K562 (cell line): ENCODE results near the gene BID. TPM values are rescaled to one million over a fixed set of nuclear protein-coding genes. Genes with fewer than 3 reads are reported as not detected.

Experiments used
- BRD9 ChIP-seq: fragments of 450-650 bp; IDR thresholded peaks from 2 replicates; pipeline ENCODE4 v1.6.1; 2018; ENCODE audit warnings: low read depth; ENCODE audit not compliant: partially characterized antibody
- CREB3L1 ChIP-seq: fragments of 450-650 bp; IDR thresholded peaks from 2 replicates; pipeline ENCODE4 v1.6.1; 2014; ENCODE audit warnings: low read depth, mild to moderate bottlenecking, moderate library complexity, borderline replicate concordance
- DPF2 ChIP-seq: fragments of 450-650 bp; IDR thresholded peaks from 2 replicates; pipeline ENCODE4 v1.6.1; 2016
- ETS2 ChIP-seq: IDR thresholded peaks from 2 replicates; pipeline ENCODE4 v1.6.1; 2016; ENCODE audit warnings: borderline replicate concordance, missing genetic modification characterization, mild to moderate bottlenecking, moderate library complexity, missing compliant biosample characterization; ENCODE audit not compliant: poor library complexity, severe bottlenecking
- ETV1 ChIP-seq: fragments of 450-650 bp; conservative IDR thresholded peaks from 2 replicates; pipeline ENCODE4 v1.6.1; 2016; ENCODE audit warnings: missing genetic modification characterization, control low read depth, low read depth, missing compliant biosample characterization
- HMG20B ChIP-seq: fragments of 250-450 bp; sonication (Bioruptor Pico); IDR thresholded peaks from 2 replicates; pipeline ENCODE4 v1.5.0; 2021; ENCODE audit warnings: mild to moderate bottlenecking
- NCOA1 ChIP-seq: fragments of 450-650 bp; IDR thresholded peaks from 2 replicates; pipeline ENCODE4 v1.6.1; 2016; ENCODE audit warnings: low read depth
- NFIC ChIP-seq: fragments of 450-650 bp; IDR thresholded peaks from 2 replicates; pipeline ENCODE4 v1.6.1; 2017; ENCODE audit warnings: mild to moderate bottlenecking, inconsistent platforms
- NRF1 ChIP-seq, 2 experiments: fragments of 450-650 bp; IDR thresholded peaks in 1 of 2; conservative IDR thresholded peaks in 1 of 2; 2 replicates each; pipeline ENCODE4 v1.6.1; 2014; ENCODE audit warnings: mild to moderate bottlenecking in 2 of 2
- POLR2G ChIP-seq: fragments of 200-400 bp; formaldehyde crosslinking; IDR thresholded peaks from 2 replicates; pipeline ENCODE4 v1.6.1; 2017; ENCODE audit warnings: low read depth, mild to moderate bottlenecking, antibody characterized with exemption, low read length, moderate library complexity
- PRMT5 ChIP-seq: sonication (generic); formaldehyde crosslinking; IDR thresholded peaks from 2 replicates; pipeline ENCODE4 v1.5.0; 2020; ENCODE audit warnings: missing genetic modification reagents
- SMARCA4 ChIP-seq: fragments of 450-650 bp; IDR thresholded peaks from 2 replicates; pipeline ENCODE4 v1.6.1; 2016
- TCF7L2 ChIP-seq: fragments of 150-350 bp; IDR thresholded peaks from 2 replicates; pipeline ENCODE4 v1.6.1; 2016; ENCODE audit warnings: low read depth, mild to moderate bottlenecking, low read length, moderate library complexity
- TOE1 ChIP-seq, 2 experiments: fragments of 450-650 bp in 1 of 2; sonication (generic) in 1 of 2; formaldehyde crosslinking in 1 of 2; IDR thresholded peaks; 2 replicates each; pipeline versions ENCODE4 v1.7.1 to v1.8.0; 2016 to 2022; ENCODE audit warnings: borderline replicate concordance in 2 of 2, mild to moderate bottlenecking in 2 of 2, antibody characterized with exemption in 1 of 2, inconsistent platforms in 1 of 2, low read depth in 1 of 2, missing genetic modification reagents in 1 of 2, moderate library complexity in 1 of 2
- ZBTB8A ChIP-seq: fragments of 450-650 bp; IDR thresholded peaks from 2 replicates; pipeline ENCODE4 v1.6.1; 2018; ENCODE audit warnings: mild to moderate bottlenecking, moderate library complexity; ENCODE audit not compliant: partially characterized antibody
- ZNF311 ChIP-seq: fragments of 250-450 bp; sonication (Bioruptor Pico); IDR thresholded peaks from 2 replicates; pipeline ENCODE4 v1.4.0; 2020; ENCODE audit warnings: mild to moderate bottlenecking, moderate library complexity
- ZNF766 ChIP-seq: fragments of 200-800 bp; sonication (Bioruptor generic); conservative IDR thresholded peaks from 2 replicates; pipeline ENCODE4 v1.6.1; 2016; ENCODE audit warnings: missing genetic modification characterization, missing compliant biosample characterization
- polyA plus RNA-seq, 8 experiments: library from polyadenylated mRNA; depleted of rRNA in 4 of 8; stranded (reverse) in 5 of 8; unstranded in 3 of 8; fragments of >200 nt; fragmentation: Nextera tagmentation in 2 of 8; fragmentation: Illumina TruSeq in 1 of 8; extraction: Ambion mirVana in 2 of 8; extraction: Trizol in 1 of 8; gene quantifications; 2 replicates each; pipeline versions ENCODE4 v1.2.1 to v1.2.3, GENCODE V29; 2011 to 2014; ENCODE audit warnings: inconsistent platforms in 1 of 8, missing spikeins in 1 of 8
- total RNA-seq, 7 experiments: library from RNA; depleted of rRNA in 6 of 7; stranded (reverse); fragments of >200 nt in 6 of 7; fragmentation: Illumina TruSeq in 2 of 7; extraction: Trizol in 2 of 7; gene quantifications; 2 replicates each; pipeline versions ENCODE4 v1.2.1 to v1.2.3, GENCODE V29; 2011 to 2021; ENCODE audit warnings: low replicate concordance in 1 of 7

Gene BID
- total and polyA plus RNA-seq, 9 of the 15 experiments (the other 6 are each of a cell fraction or from before 2014, with no cell fraction given): 5.2 to 209 (median 63.7) TPM

- no peak for TF ChIP-seq NCOA1
- TF ChIP-seq TCF7L2: no peak
- TF ChIP-seq NFIC: peak; percentile 17; the same call in 1 of the 2 replicates
- no peak for TF ChIP-seq ZNF766 (CRISPR knock-in tag)
- TF ChIP-seq ETS2: no peak
- 0 out of 2 replicates have a peak, but pooled peaks have one; percentile 34 for TF ChIP-seq TOE1 (IDR thresholded peaks at IDR 0.05; ENCODE audit: borderline replicate concordance)
- TF ChIP-seq TOE1 (CRISPR knock-in tag; IDR thresholded peaks at IDR 0.05; ENCODE audit: borderline replicate concordance, low read depth): no peak
- TF ChIP-seq CREB3L1: no peak
- TF ChIP-seq ZNF311 (CRISPR knock-in tag): no peak
- peak; percentile 74 to 80 for TF ChIP-seq NRF1 (conservative IDR thresholded peaks at IDR 0.05 in 1 of 2, IDR thresholded peaks at IDR 0.05 in 1 of 2)
- no peak for TF ChIP-seq BRD9
- TF ChIP-seq PRMT5 (CRISPR knock-in tag): no peak
- TF ChIP-seq HMG20B (CRISPR knock-in tag): no peak
- TF ChIP-seq ETV1 (tag): no peak
- 0 out of 2 replicates have a peak, but pooled peaks have one; percentile 21 for TF ChIP-seq SMARCA4
- TF ChIP-seq POLR2G: peak; percentile 55
- TF ChIP-seq DPF2: no peak
- TF ChIP-seq ZBTB8A: no peak
These were observed 11.2 kb upstream of the BID start (continued) for GRCh38 chr22:17785185-17786184.
